Type B pancreatic cell (in vitro differentiated cells): Measurements from ENCODE around the gene SPAG6. TPM values are rescaled to one million over a fixed set of nuclear protein-coding genes. Genes with fewer than 3 reads are reported as not detected.

Source experiments
- DNase-seq: peaks from one replicate; pipeline ENCODE4 v3.0.0; 2021; ENCODE audit warnings: mixed read lengths; ENCODE audit not compliant: unreplicated experiment; ENCODE audit errors: extremely low spot score
- H3K27ac Mint-ChIP-seq: 2 replicates; pipeline ENCODE4 v1.8.0; 2021; ENCODE audit warnings: mild to moderate bottlenecking, mixed read lengths
- H3K27me3 Mint-ChIP-seq: 2 replicates; pipeline ENCODE4 v1.8.0; 2021; ENCODE audit warnings: mixed read lengths
- H3K36me3 Mint-ChIP-seq: 2 replicates; pipeline ENCODE4 v1.8.0; 2021; ENCODE audit warnings: mixed read lengths
- H3K4me1 Mint-ChIP-seq: one replicate; pipeline ENCODE4 v1.8.0; 2021; ENCODE audit warnings: mixed read lengths; ENCODE audit not compliant: unreplicated experiment
- H3K4me3 Mint-ChIP-seq: 2 replicates; pipeline ENCODE4 v1.8.0; 2021; ENCODE audit warnings: mild to moderate bottlenecking, mixed read lengths
- H3K9me3 Mint-ChIP-seq: 2 replicates; pipeline ENCODE4 v1.8.0; 2021; ENCODE audit warnings: mixed read lengths
- CTCF ChIP-seq: fragments of 200-600 bp; sonication (generic); conservative IDR thresholded peaks from 2 replicates; pipeline ENCODE4 v1.5.0; 2021; ENCODE audit warnings: antibody characterized with exemption, mild to moderate bottlenecking
- total RNA-seq: library from RNA; stranded (reverse); gene quantifications from 2 replicates; pipeline ENCODE4 v1.2.1, GENCODE V29; 2021; ENCODE audit warnings: low replicate concordance

SPAG6 gene
- total RNA-seq, 1 donor from 2014 or later = 6.6 TPM

GRCh38 chr10:22363305-22363704 lies 18.0 kb downstream of the SPAG6 start:
- no peaks in the 10 kb centered on the region for H3K27me3 Mint-ChIP-seq
- H3K9me3 Mint-ChIP-seq = no peaks in the 10 kb centered on the region
- no peak for TF ChIP-seq CTCF
- no peaks in the 10 kb centered on the region for H3K36me3 Mint-ChIP-seq
- H3K27ac Mint-ChIP-seq = no peak overlapping the region
- no peak overlapping the region for H3K4me3 Mint-ChIP-seq
- H3K4me1 Mint-ChIP-seq = no peaks in the 10 kb centered on the region
- DNase-seq = no peak

DNA sequence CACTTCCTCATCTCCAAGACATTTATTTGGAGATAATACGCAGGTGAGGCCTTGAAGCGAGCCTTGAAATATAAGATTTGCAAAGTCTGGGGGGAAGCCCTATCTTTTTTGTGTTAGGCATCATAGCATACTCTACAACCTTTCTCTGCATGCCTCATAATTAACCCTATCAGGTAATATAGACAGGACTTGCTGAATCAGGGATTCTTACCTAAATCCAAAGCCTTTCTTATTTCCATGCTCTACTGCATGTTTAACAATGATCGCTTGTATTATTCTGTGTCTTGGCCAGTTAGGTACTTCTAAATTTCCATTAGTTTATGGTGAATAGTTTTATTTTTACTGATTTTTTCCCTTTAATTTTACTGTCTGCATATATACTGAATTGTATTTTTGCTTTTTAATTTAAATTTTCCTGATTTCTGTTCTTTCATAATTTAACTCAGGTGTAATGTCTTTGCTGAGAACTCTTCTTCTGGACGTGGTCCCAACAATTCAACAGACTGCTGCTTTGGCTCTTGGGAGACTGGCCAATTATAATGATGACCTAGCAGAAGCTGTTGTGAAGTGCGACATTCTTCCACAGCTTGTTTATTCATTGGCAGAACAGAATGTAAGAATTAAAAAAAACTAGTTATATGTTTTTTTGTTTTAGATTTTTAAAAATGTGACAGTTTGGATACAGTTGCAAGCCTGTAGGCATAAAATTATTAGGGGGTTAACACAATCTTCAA lies 19.3 kb downstream of the SPAG6 start:
- Mint-ChIP-seq H3K4me3 (no peak overlapping the region), H3K27me3 (no peaks in the 10 kb centered on the region), H3K9me3 (no peaks in the 10 kb centered on the region), H3K27ac (no peak overlapping the region), H3K36me3 (no peaks in the 10 kb centered on the region), H3K4me1 (no peaks in the 10 kb centered on the region)
- no peak for DNase-seq
- no peak for TF ChIP-seq CTCF

GRCh38 chr10:22365233-22365632 lies 19.9 kb downstream of the SPAG6 start:
- Mint-ChIP-seq H3K4me3 (no peak overlapping the region), H3K36me3 (no peaks in the 10 kb centered on the region), H3K27me3 (no peaks in the 10 kb centered on the region), H3K4me1 (no peaks in the 10 kb centered on the region), H3K9me3 (no peaks in the 10 kb centered on the region), H3K27ac (no peak overlapping the region)
- no peak for TF ChIP-seq CTCF
- no peak for DNase-seq

DNA sequence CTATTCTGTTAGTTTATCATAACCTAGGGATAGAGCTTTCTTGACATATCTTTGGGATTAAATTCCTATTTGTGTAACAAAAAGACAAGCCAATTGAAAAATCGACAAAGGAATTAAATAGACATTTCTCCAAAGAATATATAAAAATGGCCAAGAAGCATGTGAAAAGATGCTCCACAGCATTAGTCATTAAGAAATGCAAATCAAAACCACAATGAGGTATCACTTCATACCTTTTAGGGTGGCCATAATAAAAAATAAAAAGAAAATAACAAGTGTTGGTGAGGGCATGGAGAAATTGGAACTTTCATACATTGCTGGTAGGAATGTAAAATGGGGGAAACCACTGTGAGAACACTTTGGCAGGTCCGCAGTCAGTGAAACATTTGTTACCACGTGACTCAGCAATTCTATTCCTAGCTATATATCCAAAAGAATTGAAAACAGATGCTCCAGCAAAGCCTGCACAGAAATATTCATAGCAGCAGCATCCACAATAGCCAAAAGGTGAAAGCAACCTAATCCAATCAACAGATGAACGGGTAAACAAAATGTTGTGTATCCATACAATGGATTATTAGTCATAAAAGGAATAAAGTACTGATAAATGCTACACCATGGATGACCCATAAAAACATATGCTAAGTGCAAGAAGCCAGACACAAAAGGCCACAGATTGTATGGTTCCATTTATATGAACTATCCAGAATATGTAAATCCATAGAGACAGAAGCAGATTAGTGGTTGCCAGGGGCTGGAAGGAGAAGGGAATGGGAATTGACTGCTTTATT lies 20.5 kb downstream of the SPAG6 start:
- no peak for TF ChIP-seq CTCF
- Mint-ChIP-seq H3K4me1 (no peaks in the 10 kb centered on the region), H3K27ac (no peak overlapping the region)

DNA sequence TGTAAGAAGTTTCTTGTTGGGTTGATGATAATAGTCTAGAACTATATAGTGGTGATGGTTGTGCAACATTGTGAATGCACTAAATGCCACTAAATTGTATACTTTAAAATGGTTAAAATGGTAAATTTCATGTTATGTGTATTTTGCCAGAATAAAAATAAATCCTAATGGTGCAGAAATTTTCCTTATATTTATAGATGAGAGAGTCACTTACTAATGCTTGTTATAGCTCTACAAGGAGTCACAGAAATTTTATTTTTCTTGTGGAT lies 21.1 kb downstream of the SPAG6 start:
- DNase-seq = no peak
- H3K27ac Mint-ChIP-seq = no peak overlapping the region
- H3K9me3 Mint-ChIP-seq = no peaks in the 10 kb centered on the region
- H3K4me3 Mint-ChIP-seq = no peak overlapping the region
- H3K36me3 Mint-ChIP-seq = no peaks in the 10 kb centered on the region
- no peaks in the 10 kb centered on the region for H3K4me1 Mint-ChIP-seq
- TF ChIP-seq CTCF = no peak
- H3K27me3 Mint-ChIP-seq = no peaks in the 10 kb centered on the region

More for the DNA sequence above, 20.5 kb downstream of the SPAG6 start:
- H3K9me3 Mint-ChIP-seq = no peaks in the 10 kb centered on the region
- no peaks in the 10 kb centered on the region for H3K36me3 Mint-ChIP-seq
- no peak overlapping the region for H3K4me3 Mint-ChIP-seq
- no peak for DNase-seq
- H3K27me3 Mint-ChIP-seq = no peaks in the 10 kb centered on the region
